Esophagus squamous epithelium (tissue), 4 donors: ENCODE results near the gene PPP3R2.

ENCODE experiments used
- POLR2A ChIP-seq, 4 donors: fragments of 450-650 bp; IDR thresholded peaks; one replicate each; pipeline ENCODE4 v1.6.1; 2017; ENCODE audit warnings: antibody characterized with exemption in 4 of 4, mild to moderate bottlenecking in 4 of 4, moderate library complexity in 3 of 4
- TF ChIP-seq, protein P1 (sequence below), 6 experiments: fragments of 450-650 bp in 4 of 6; fragments of 200-600 bp in 2 of 6; sonication (generic) in 2 of 6; IDR thresholded peaks; one replicate each; pipeline ENCODE4 v1.5.1; 2016 to 2019; ENCODE audit warnings: antibody characterized with exemption in 6 of 6, mild to moderate bottlenecking in 4 of 6, moderate library complexity in 4 of 6

DNA sequence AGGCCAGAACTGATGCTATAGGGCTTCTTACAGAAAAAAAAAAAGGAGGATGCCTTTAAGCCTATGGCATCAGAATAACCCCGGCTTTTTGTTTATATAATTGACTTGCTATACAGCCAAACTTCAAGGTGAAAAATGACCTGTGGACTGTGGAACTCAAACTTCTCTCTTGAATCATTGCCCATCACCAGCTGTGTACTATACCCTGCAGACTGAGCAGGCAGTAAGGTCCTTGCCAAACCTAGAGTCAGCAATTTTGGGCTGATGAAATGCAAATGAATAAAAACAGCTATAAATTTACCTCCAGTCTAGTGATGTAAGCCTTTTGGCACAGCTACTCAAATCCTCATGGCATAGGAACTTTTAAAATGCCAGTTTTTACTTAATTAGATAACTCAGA is 44.5 kb upstream of the PPP3R2 start:
- TF ChIP-seq POLR2A (IDR thresholded peaks at IDR 0.05) = no peak
- TF ChIP-seq, protein P1, sequence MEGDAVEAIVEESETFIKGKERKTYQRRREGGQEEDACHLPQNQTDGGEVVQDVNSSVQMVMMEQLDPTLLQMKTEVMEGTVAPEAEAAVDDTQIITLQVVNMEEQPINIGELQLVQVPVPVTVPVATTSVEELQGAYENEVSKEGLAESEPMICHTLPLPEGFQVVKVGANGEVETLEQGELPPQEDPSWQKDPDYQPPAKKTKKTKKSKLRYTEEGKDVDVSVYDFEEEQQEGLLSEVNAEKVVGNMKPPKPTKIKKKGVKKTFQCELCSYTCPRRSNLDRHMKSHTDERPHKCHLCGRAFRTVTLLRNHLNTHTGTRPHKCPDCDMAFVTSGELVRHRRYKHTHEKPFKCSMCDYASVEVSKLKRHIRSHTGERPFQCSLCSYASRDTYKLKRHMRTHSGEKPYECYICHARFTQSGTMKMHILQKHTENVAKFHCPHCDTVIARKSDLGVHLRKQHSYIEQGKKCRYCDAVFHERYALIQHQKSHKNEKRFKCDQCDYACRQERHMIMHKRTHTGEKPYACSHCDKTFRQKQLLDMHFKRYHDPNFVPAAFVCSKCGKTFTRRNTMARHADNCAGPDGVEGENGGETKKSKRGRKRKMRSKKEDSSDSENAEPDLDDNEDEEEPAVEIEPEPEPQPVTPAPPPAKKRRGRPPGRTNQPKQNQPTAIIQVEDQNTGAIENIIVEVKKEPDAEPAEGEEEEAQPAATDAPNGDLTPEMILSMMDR (IDR thresholded peaks at IDR 0.05) = no peak
